HepG2 (cell line): ENCODE data around the gene SDE2. TPM values are rescaled to one million over a fixed set of nuclear protein-coding genes. Genes with fewer than 3 reads are reported as not detected.

Experiments used
- ATAC-seq: fragments of 200-7000 bp; cut with Tn5 transposase; 3 replicates; pipeline ENCODE4 v1.9.1; 2020; ENCODE audit warnings: mild to moderate bottlenecking, moderate library complexity
- BruUV-seq: library from RNA; stranded (reverse); fragments of 400-500 nt; replicated peaks from 2 replicates; lab custom pipeline; 2021; lab: Mats Ljungman, UMichigan
- CTCF ChIA-PET: fragments of 300-600 bp; formaldehyde crosslinking; extraction: SDS; loops from one replicate; lab custom pipeline; 2021; ENCODE audit warnings: low total read pairs, inconsistent platforms, low intra/inter-chr PET ratio; lab: Yijun Ruan, JAX
- POLR2A ChIA-PET: fragments of 350-600 bp; sonication (Branson Sonifier 250); formaldehyde crosslinking; loops from one replicate; lab custom pipeline; 2020; ENCODE audit warnings: antibody characterized with exemption, inconsistent platforms; lab: Yijun Ruan, JAX
- DNase-seq: peaks from one replicate; pipeline ENCODE4 v3.0.0-alpha.2; 2015; ENCODE audit warnings: low spot score
- FAIRE-seq: peaks from 3 replicates; lab custom pipeline; 2011; peaks lifted over from hg19 to GRCh38; lab: Jason Lieb, UNC
- H2AFZ ChIP-seq: one replicate; pipeline ENCODE4 v1.6.1; 2011; ENCODE audit warnings: low read length, inconsistent platforms
- H3K27ac ChIP-seq: fragments of 300-600 bp; 3 replicates; pipeline ENCODE4 v1.8.0; 2011; ENCODE audit warnings: mixed run types, mild to moderate bottlenecking, mixed read lengths, low read length, inconsistent platforms; ENCODE audit not compliant: insufficient read depth; ENCODE audit errors: extremely low read length
- H3K27me3 ChIP-seq, 2 experiments: fragments of 200-600 bp in 1 of 2; 2 replicates in 1 of 2; 3 replicates in 1 of 2; pipeline versions ENCODE4 v1.6.0 to v1.8.0; 2011; ENCODE audit warnings: low read length in 2 of 2, mild to moderate bottlenecking in 2 of 2, moderate library complexity in 2 of 2, inconsistent platforms in 1 of 2; ENCODE audit not compliant: insufficient read depth in 2 of 2, control insufficient read depth in 1 of 2
- H3K36me3 ChIP-seq, 2 experiments: fragments of 200-600 bp in 1 of 2; replicated peaks in 1 of 2; 2 replicates in 1 of 2; 3 replicates in 1 of 2; pipeline versions ENCODE4 v1.5.1 to v1.8.0; 2011; ENCODE audit warnings: low read length in 2 of 2, inconsistent platforms in 1 of 2; ENCODE audit not compliant: insufficient read depth in 2 of 2, control insufficient read depth in 1 of 2
- H3K4me1 ChIP-seq: 2 replicates; pipeline ENCODE4 v1.5.1; 2012; ENCODE audit warnings: low read length, inconsistent platforms; ENCODE audit not compliant: insufficient read depth
- H3K4me2 ChIP-seq: 2 replicates; pipeline ENCODE4 v1.6.0; 2011; ENCODE audit warnings: low read depth, low read length, inconsistent platforms
- H3K4me3 ChIP-seq, 3 experiments: fragments of 200-600 bp in 1 of 3; sonication (generic), shearing (Covaris generic) in 1 of 3; replicated peaks in 1 of 3; 2 replicates each; pipeline ENCODE4 v1.5.1; 2011 to 2016; ENCODE audit warnings: low read length in 3 of 3, inconsistent platforms in 2 of 3, low read depth in 2 of 3, mild to moderate bottlenecking in 2 of 3, control low read depth in 1 of 3, mixed read lengths in 1 of 3; ENCODE audit not compliant: insufficient read depth in 1 of 3
- H3K79me2 ChIP-seq: one replicate; pipeline ENCODE4 v1.6.1; 2011; ENCODE audit warnings: low read length, inconsistent platforms; ENCODE audit not compliant: insufficient read depth
- H3K9ac ChIP-seq: 2 replicates; pipeline ENCODE4 v1.6.0; 2011; ENCODE audit warnings: mild to moderate bottlenecking, low read depth, low read length, inconsistent platforms; ENCODE audit not compliant: insufficient read depth
- H3K9me3 ChIP-seq: 2 replicates; pipeline ENCODE4 v1.5.1; 2012; ENCODE audit warnings: mild to moderate bottlenecking, low read length
- H4K20me1 ChIP-seq: 2 replicates; pipeline ENCODE4 v1.6.0; 2011; ENCODE audit warnings: inconsistent platforms, mild to moderate bottlenecking, low read length, moderate library complexity; ENCODE audit not compliant: insufficient read depth
- EED ChIP-seq: sonication (generic); formaldehyde crosslinking; IDR thresholded peaks from 2 replicates; pipeline ENCODE4 v1.5.0; 2020; ENCODE audit warnings: mild to moderate bottlenecking, missing genetic modification reagents
- ETV5 ChIP-seq: IDR thresholded peaks from 2 replicates; pipeline ENCODE4 v1.6.1; 2018; ENCODE audit warnings: missing biosample characterization, missing genetic modification reagents, inconsistent platforms, borderline replicate concordance
- FOXA1 ChIP-seq, 2 experiments: fragments of 450-650 bp in 1 of 2; sonication (generic) in 1 of 2; formaldehyde crosslinking in 1 of 2; IDR thresholded peaks; 2 replicates each; pipeline versions ENCODE4 v1.4.0 to v1.6.1; 2016 to 2020; ENCODE audit warnings: missing genetic modification reagents in 1 of 2
- HNRNPL ChIP-seq: fragments of 200-400 bp; formaldehyde crosslinking; IDR thresholded peaks from 2 replicates; pipeline ENCODE4 v1.6.1; 2017; ENCODE audit warnings: mild to moderate bottlenecking, low read depth, low read length
- KDM2A ChIP-seq: sonication (generic); formaldehyde crosslinking; IDR thresholded peaks from 2 replicates; pipeline ENCODE4 v1.4.0; 2020; ENCODE audit warnings: low read depth, missing genetic modification reagents, borderline replicate concordance
- NR2F6 ChIP-seq, 2 experiments: IDR thresholded peaks; 2 replicates each; pipeline ENCODE4 v1.6.1; 2016; ENCODE audit warnings: antibody characterized with exemption in 1 of 2, mild to moderate bottlenecking in 1 of 2
- PHF20 ChIP-seq: sonication (generic); formaldehyde crosslinking; IDR thresholded peaks from 2 replicates; pipeline ENCODE4 v1.5.0; 2020; ENCODE audit warnings: mild to moderate bottlenecking, missing genetic modification reagents
- ZNF510 ChIP-seq: sonication (generic); formaldehyde crosslinking; IDR thresholded peaks from 2 replicates; pipeline ENCODE4 v1.4.0; 2020; ENCODE audit warnings: low read depth, mild to moderate bottlenecking, missing genetic modification reagents
- WGBS: methylation state at CpG from one replicate; pipeline ENCODE4 v1.1.6; 2017; ENCODE audit warnings: low lambda C conversion rate; 5-methylcytosine and 5-hydroxymethylcytosine counted together
- in situ Hi-C: cut with HindIII; loops from 2 replicates; pipeline ENCODE4 v1.10.0; 2017; ENCODE audit warnings: low pct_unique_long_range_greater_than_20kb; ENCODE audit not compliant: extremely low pct_ligation_motif_present
- intact Hi-C: fragments of 100-400 bp; cut with micrococcal nuclease; formaldehyde crosslinking; loops from one replicate; pipeline ENCODE4 v1.10.0; 2022; ENCODE audit not compliant: unreplicated experiment
- polyA plus RNA-seq, 8 experiments: library from polyadenylated mRNA; depleted of rRNA in 3 of 8; stranded (reverse) in 7 of 8; unstranded in 1 of 8; fragments of >200 nt; fragmentation: Illumina TruSeq in 4 of 8; extraction: Trizol in 4 of 8; gene quantifications; 2 replicates each; pipeline versions ENCODE4 v1.2.1 to v1.2.3, GENCODE V29; 2011 to 2016; ENCODE audit warnings: low read depth in 4 of 8, missing spikeins in 1 of 8, mixed read lengths in 1 of 8; ENCODE audit not compliant: insufficient read depth in 1 of 8
- total RNA-seq, 5 experiments: library from RNA; depleted of rRNA; stranded (reverse); fragments of >200 nt; fragmentation: Illumina TruSeq; extraction: Trizol; gene quantifications; 2 replicates each; pipeline ENCODE4 v1.2.3, GENCODE V29; 2016; ENCODE audit warnings: low read depth in 1 of 5

Gene SDE2
- total and polyA plus RNA-seq, 2 of the 13 experiments (the other 11 are each of a cell fraction or from before 2014, with no cell fraction given) = 10.8 to 19.6 TPM

GRCh38 chr1:225937048-225937968 is 61.8 kb downstream of the SDE2 start:
- Histone ChIP-seq H3K36me3 (no peaks in the 10 kb centered on the region), H3K9me3 (no peaks in the 10 kb centered on the region), H3K9ac (no peak overlapping the region), H3K4me2 (peak overlapping the region; percentile 29), H3K79me2 (no peaks in the 10 kb centered on the region), H3K27me3 (peaks cover 0 to 7% of the 10 kb centered on the region in 2 experiments; a peak in 1 of 5 replicates), H3K4me1 (peaks cover 44% of the 10 kb centered on the region), H3K27ac (no peak overlapping the region), H2AFZ (no peak overlapping the region)
- ATAC-seq (no peak), FAIRE-seq (no peak), DNase-seq (no peak)
- 50% methylated on average over 9 of the region's 21 CpGs for WGBS
- POLR2A ChIA-PET = interaction anchor here (3.5 kb wide), 1 partner anchor 14 kb away, joined by 16 read pairs; the partner anchor contains the start of gene PYCR2
- intact Hi-C loops (no loop called here), in situ Hi-C loops (no loop called here)
- TF ChIP-seq FOXA1 (IDR thresholded peaks at IDR 0.05) (no peak), FOXA1 (CRISPR knock-in tag; IDR thresholded peaks at IDR 0.05) (peak; percentile 35; the same call in 1 of the 2 replicates), ETV5 (CRISPR knock-in tag) (peak; percentile 23; the same call in 1 of the 2 replicates), KDM2A (CRISPR knock-in tag) (no peak), ZNF510 (CRISPR knock-in tag) (no peak), HNRNPL (no peak), PHF20 (CRISPR knock-in tag) (no peak), NR2F6 (IDR thresholded peaks at IDR 0.05) (peak; percentile 14; the same call in 1 of the 2 replicates), NR2F6 (CRISPR knock-in tag; IDR thresholded peaks at IDR 0.05) (peak; percentile 49; the same call in 1 of the 2 replicates), EED (no peak)
- TF ChIP-seq, all 625 proteins: peak for 3
- H4K20me1 ChIP-seq = no peaks in the 10 kb centered on the region
- BruUV-seq = no TSS peak
- CTCF ChIA-PET = no interaction called here
- no peak overlapping the region for H3K4me3 ChIP-seq
